Measurements from ENCODE around the gene CHRDL2. TPM values are rescaled to one million over a fixed set of nuclear protein-coding genes. Genes with fewer than 3 reads are reported as not detected.

Gene CHRDL2
- total RNA-seq, 1 experiment from 2014 or later: 0.39 TPM

DNA sequence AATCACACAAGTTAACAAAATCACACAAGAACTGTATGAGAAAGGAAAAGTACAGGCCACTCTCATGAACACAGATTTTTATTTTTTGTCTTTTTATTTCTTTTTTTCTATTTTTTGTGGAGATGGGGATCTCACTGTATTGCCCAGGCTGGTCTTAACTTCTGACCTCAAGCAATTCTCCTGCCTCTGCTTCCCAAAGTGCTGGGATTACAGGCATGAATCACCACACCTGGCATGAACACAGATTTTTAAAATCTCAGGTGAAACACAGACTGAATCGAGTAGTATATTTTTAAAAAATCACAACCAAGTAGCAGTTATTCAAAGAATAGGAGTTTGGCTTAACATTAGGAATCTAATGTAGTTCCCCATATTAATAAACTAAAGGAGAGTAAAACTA is 35.7 kb upstream of the CHRDL2 start:
- WGBS (ENCODE audit: extremely low coverage, insufficient read length, low lambda C conversion rate): no CpG with 5 or more reads among the region's 1 CpG
- Histone ChIP-seq H3K14ac (ENCODE audit: insufficient read depth, low read length) (no peak overlapping the region), H3K9ac (ENCODE audit: extremely low read depth, insufficient read length, low read length) (no peak overlapping the region), H3K23me2 (ENCODE audit: insufficient read length, low read depth, low read length, poor library complexity, severe bottlenecking) (no peaks in the 10 kb centered on the region), H3K79me2 (ENCODE audit: insufficient read depth, low read length) (no peaks in the 10 kb centered on the region), H2AK5ac (ENCODE audit: insufficient read length, low read length) (no peak overlapping the region), H2BK12ac (ENCODE audit: insufficient read length, low read depth, low read length) (no peak overlapping the region), H4K20me1 (ENCODE audit: control insufficient read depth, insufficient read depth, insufficient read length) (no peaks in the 10 kb centered on the region), H3K18ac (ENCODE audit: insufficient read length, low read depth, low read length) (no peak overlapping the region), H3K23ac (ENCODE audit: insufficient read length, low read depth, low read length) (no peak overlapping the region), H2BK5ac (ENCODE audit: insufficient read length, low read length) (no peak overlapping the region), H3K56ac (ENCODE audit: insufficient read length, low read depth, low read length) (no peak overlapping the region), H3K4ac (ENCODE audit: low read depth, low read length) (no peak overlapping the region), H2BK120ac (ENCODE audit: low read depth, low read length, poor library complexity, severe bottlenecking) (no peak overlapping the region), H3K9me3 (ENCODE audit: control insufficient read depth, low read depth, low read length) (no peaks in the 10 kb centered on the region), H4K5ac (ENCODE audit: insufficient read length, low read depth, low read length) (no peak overlapping the region), H2BK15ac (ENCODE audit: low read depth, low read length) (no peak overlapping the region), H2AFZ (ENCODE audit: low read length) (no peak overlapping the region), H3K27me3 (ENCODE audit: insufficient read depth, low read length) (no peaks in the 10 kb centered on the region), H3K27ac (ENCODE audit: insufficient read length, low read depth, low read length) (no peak overlapping the region), H3T11ph (ENCODE audit: low read length) (no peak overlapping the region), H3K4me1 (ENCODE audit: insufficient read depth, low read length) (no peaks in the 10 kb centered on the region), H3K4me2 (ENCODE audit: insufficient read depth, insufficient read length, low read length) (no peak overlapping the region), H2BK20ac (ENCODE audit: low read depth, low read length, poor library complexity, severe bottlenecking) (no peak overlapping the region), H4K8ac (replicated peaks; ENCODE audit: insufficient read length, low read depth, low read length) (no peak overlapping the region), H4K91ac (ENCODE audit: insufficient read length, low read depth, low read length) (no peak overlapping the region), H3K79me1 (ENCODE audit: insufficient read depth, low read depth, low read length, poor library complexity, severe bottlenecking) (peaks cover 4% of the 10 kb centered on the region)
- DNase-seq: no peak
- no peak overlapping the region for H3K4me3 Mint-ChIP-seq
- H3K36me3 Mint-ChIP-seq (ENCODE audit: insufficient read depth in 1 of 3, low read depth in 3 of 3): peaks cover 2 to 16% (median 4%) of the 10 kb centered on the region in 3 experiments; a peak in 5 of 7 replicates
- H3K9me3 Mint-ChIP-seq: no peaks in the 10 kb centered on the region
- H3K4me1 Mint-ChIP-seq: no peaks in the 10 kb centered on the region
- H3K27me3 Mint-ChIP-seq (ENCODE audit: low read depth): no peaks in the 10 kb centered on the region
- H3K27ac Mint-ChIP-seq: no peak overlapping the region
- TF ChIP-seq, protein P1, sequence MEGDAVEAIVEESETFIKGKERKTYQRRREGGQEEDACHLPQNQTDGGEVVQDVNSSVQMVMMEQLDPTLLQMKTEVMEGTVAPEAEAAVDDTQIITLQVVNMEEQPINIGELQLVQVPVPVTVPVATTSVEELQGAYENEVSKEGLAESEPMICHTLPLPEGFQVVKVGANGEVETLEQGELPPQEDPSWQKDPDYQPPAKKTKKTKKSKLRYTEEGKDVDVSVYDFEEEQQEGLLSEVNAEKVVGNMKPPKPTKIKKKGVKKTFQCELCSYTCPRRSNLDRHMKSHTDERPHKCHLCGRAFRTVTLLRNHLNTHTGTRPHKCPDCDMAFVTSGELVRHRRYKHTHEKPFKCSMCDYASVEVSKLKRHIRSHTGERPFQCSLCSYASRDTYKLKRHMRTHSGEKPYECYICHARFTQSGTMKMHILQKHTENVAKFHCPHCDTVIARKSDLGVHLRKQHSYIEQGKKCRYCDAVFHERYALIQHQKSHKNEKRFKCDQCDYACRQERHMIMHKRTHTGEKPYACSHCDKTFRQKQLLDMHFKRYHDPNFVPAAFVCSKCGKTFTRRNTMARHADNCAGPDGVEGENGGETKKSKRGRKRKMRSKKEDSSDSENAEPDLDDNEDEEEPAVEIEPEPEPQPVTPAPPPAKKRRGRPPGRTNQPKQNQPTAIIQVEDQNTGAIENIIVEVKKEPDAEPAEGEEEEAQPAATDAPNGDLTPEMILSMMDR (conservative IDR thresholded peaks at IDR 0.05): no peak
